HepG2 (cell line): Measurements from ENCODE around the gene RGL3. TPM values are rescaled to one million over a fixed set of nuclear protein-coding genes. Genes with fewer than 3 reads are reported as not detected.

Experiments used
- AGO2 ChIP-seq: fragments of 200-400 bp; formaldehyde crosslinking; optimal IDR thresholded peaks from 2 replicates; pipeline ENCODE3; 2017; ENCODE audit warnings: mild to moderate bottlenecking, low read depth, low read length, moderate library complexity
- CHD2 ChIP-seq: IDR thresholded peaks from 2 replicates; pipeline ENCODE4 v1.6.1; 2011; ENCODE audit warnings: low read depth, low read length, improper control_type of control experiment
- FIP1L1 ChIP-seq: fragments of 200-400 bp; formaldehyde crosslinking; IDR thresholded peaks from 2 replicates; pipeline ENCODE4 v1.6.1; 2018; ENCODE audit warnings: low read depth, mild to moderate bottlenecking, low read length, moderate library complexity, borderline replicate concordance; ENCODE audit not compliant: insufficient read depth
- FOXK1 ChIP-seq: sonication (generic); formaldehyde crosslinking; IDR thresholded peaks from 2 replicates; pipeline ENCODE4 v1.4.0; 2020; ENCODE audit warnings: low read depth, missing genetic modification reagents, borderline replicate concordance
- HCFC1 ChIP-seq: fragments of 150-350 bp; IDR thresholded peaks from 2 replicates; pipeline ENCODE4 v1.6.1; 2014; ENCODE audit warnings: low read depth, low read length
- JUN ChIP-seq: sonication (generic); formaldehyde crosslinking; IDR thresholded peaks from 2 replicates; pipeline ENCODE4 v1.4.0; 2020; ENCODE audit warnings: mild to moderate bottlenecking, missing genetic modification reagents
- MZF1 ChIP-seq: sonication (generic); formaldehyde crosslinking; IDR thresholded peaks from 2 replicates; pipeline ENCODE4 v1.8.1; 2023; ENCODE audit warnings: mild to moderate bottlenecking, missing genetic modification reagents, borderline replicate concordance
- SALL2 ChIP-seq: sonication (generic); formaldehyde crosslinking; IDR thresholded peaks from 2 replicates; pipeline ENCODE4 v1.8.1; 2023; ENCODE audit warnings: mild to moderate bottlenecking, missing genetic modification reagents, inconsistent platforms
- SCMH1 ChIP-seq: sonication (generic); formaldehyde crosslinking; IDR thresholded peaks from 2 replicates; pipeline ENCODE4 v1.9.0; 2021; ENCODE audit warnings: missing genetic modification reagents, mild to moderate bottlenecking, borderline replicate concordance
- TERF1 ChIP-seq: sonication (generic); formaldehyde crosslinking; IDR thresholded peaks from 2 replicates; pipeline ENCODE4 v1.8.0; 2022; ENCODE audit warnings: mild to moderate bottlenecking, missing genetic modification reagents, moderate library complexity
- UBTF ChIP-seq: sonication (generic); formaldehyde crosslinking; IDR thresholded peaks from 2 replicates; pipeline ENCODE4 v1.4.0; 2020; ENCODE audit warnings: mild to moderate bottlenecking, missing genetic modification reagents
- ZFAT ChIP-seq: sonication (generic); formaldehyde crosslinking; conservative IDR thresholded peaks from 2 replicates; pipeline ENCODE4 v1.8.1; 2023; ENCODE audit warnings: missing genetic modification reagents, inconsistent platforms
- ZKSCAN5 ChIP-seq: sonication (generic); formaldehyde crosslinking; IDR thresholded peaks from 2 replicates; pipeline ENCODE4 v1.5.1; 2020; ENCODE audit warnings: mild to moderate bottlenecking, missing genetic modification reagents
- ZMAT3 ChIP-seq: sonication (generic); formaldehyde crosslinking; conservative IDR thresholded peaks from 2 replicates; pipeline ENCODE4 v1.7.0; 2021; ENCODE audit warnings: missing genetic modification reagents
- ZNF12 ChIP-seq: sonication (generic); formaldehyde crosslinking; IDR thresholded peaks from 2 replicates; pipeline ENCODE4 v1.5.0; 2020; ENCODE audit warnings: missing genetic modification reagents
- ZNF44 ChIP-seq: sonication (generic); formaldehyde crosslinking; IDR thresholded peaks from 2 replicates; pipeline ENCODE4 v1.5.1; 2020; ENCODE audit warnings: mild to moderate bottlenecking, missing genetic modification reagents
- ZNF724P ChIP-seq: sonication (generic); formaldehyde crosslinking; IDR thresholded peaks from 2 replicates; pipeline ENCODE4 v1.8.0; 2022; ENCODE audit warnings: missing genetic modification reagents, borderline replicate concordance
- ZSCAN22 ChIP-seq: sonication (generic); formaldehyde crosslinking; IDR thresholded peaks from 2 replicates; pipeline ENCODE4 v1.4.0; 2020; ENCODE audit warnings: mild to moderate bottlenecking, missing genetic modification reagents
- polyA plus RNA-seq, 8 experiments: library from polyadenylated mRNA; depleted of rRNA in 3 of 8; stranded (reverse) in 7 of 8; unstranded in 1 of 8; fragments of >200 nt; fragmentation: Illumina TruSeq in 4 of 8; extraction: Trizol in 4 of 8; gene quantifications; 2 replicates each; pipeline versions ENCODE4 v1.2.1 to v1.2.3, GENCODE V29; 2011 to 2016; ENCODE audit warnings: low read depth in 4 of 8, missing spikeins in 1 of 8, mixed read lengths in 1 of 8; ENCODE audit not compliant: insufficient read depth in 1 of 8
- total RNA-seq, 5 experiments: library from RNA; depleted of rRNA; stranded (reverse); fragments of >200 nt; fragmentation: Illumina TruSeq; extraction: Trizol; gene quantifications; 2 replicates each; pipeline ENCODE4 v1.2.3, GENCODE V29; 2016; ENCODE audit warnings: low read depth in 1 of 5
- TF ChIP-seq, protein P1 (sequence below): sonication (generic); formaldehyde crosslinking; IDR thresholded peaks from 2 replicates; pipeline ENCODE4 v1.5.0; 2020; ENCODE audit warnings: mild to moderate bottlenecking, missing genetic modification reagents, borderline replicate concordance

Gene RGL3
- total and polyA plus RNA-seq, 2 of the 13 experiments (the other 11 are each of a cell fraction or from before 2014, with no cell fraction given), result 4.2 to 7.6 TPM

DNA sequence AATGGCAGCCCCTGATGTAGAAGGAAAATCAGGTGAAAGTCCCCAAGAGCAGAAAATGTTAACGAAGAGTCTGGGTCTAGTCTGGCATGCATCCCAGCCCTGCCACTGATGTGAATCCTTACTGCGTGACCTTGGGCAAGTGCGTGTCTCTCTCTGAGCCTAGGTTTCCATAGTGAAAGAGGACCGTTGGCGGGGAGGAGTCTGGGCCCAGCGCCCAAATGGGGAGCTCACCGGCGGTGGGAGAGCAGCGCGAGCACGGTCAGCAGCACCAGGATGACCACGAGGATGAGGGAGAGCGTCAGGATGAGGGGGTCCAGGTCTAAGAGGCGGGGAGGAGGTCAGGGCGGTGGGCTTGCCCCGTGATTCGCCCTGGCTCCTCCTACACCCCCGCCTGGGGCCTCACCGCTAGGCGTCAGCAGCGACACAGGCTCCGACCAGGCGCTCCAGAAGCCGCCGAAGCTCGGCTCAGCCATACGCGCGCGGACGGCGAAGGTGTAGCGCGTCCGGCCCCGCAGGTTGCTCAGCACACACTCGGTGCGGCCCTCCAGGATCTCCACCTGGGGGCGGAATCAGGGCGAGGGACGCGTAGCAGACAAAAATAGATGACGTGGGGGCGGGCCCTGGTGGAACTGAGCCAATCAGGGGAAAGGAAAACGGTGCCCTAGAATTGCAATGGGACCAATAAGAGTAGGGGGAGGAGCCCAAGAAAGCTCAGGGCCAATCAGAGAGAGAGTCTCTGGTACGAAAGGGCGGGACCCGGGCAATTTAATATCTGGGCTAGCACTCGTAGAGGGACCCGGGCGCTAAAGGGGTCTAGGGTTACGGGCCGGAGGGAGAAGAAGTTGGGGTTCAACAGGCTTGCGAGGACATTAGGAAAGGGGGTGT, 38.2 kb downstream of the RGL3 start (continued):
- TF ChIP-seq SALL2 (CRISPR knock-in tag) (no peak), MZF1 (CRISPR knock-in tag) (no peak), UBTF (CRISPR knock-in tag) (peak; percentile 93), SCMH1 (CRISPR knock-in tag) (no peak), HCFC1 (0 out of 2 replicates have a peak, but pooled peaks have one; percentile 19), ZMAT3 (CRISPR knock-in tag) (0 out of 2 replicates have a peak, but pooled peaks have one; percentile 26), JUN (0 out of 2 replicates have a peak, but pooled peaks have one; percentile 19), ZNF44 (CRISPR knock-in tag) (no peak), AGO2 (peak; percentile 43), CHD2 (no peak), FOXK1 (CRISPR knock-in tag) (peak; percentile 58; the same call in 1 of the 2 replicates), ZNF724P (peak; percentile 63), ZNF12 (CRISPR knock-in tag) (0 out of 2 replicates have a peak, but pooled peaks have one; percentile 47), TERF1 (CRISPR knock-in tag) (no peak), FIP1L1 (no peak), ZFAT (CRISPR knock-in tag) (no peak), ZSCAN22 (CRISPR knock-in tag) (no peak), ZKSCAN5 (CRISPR knock-in tag) (no peak)
- TF ChIP-seq, protein P1, sequence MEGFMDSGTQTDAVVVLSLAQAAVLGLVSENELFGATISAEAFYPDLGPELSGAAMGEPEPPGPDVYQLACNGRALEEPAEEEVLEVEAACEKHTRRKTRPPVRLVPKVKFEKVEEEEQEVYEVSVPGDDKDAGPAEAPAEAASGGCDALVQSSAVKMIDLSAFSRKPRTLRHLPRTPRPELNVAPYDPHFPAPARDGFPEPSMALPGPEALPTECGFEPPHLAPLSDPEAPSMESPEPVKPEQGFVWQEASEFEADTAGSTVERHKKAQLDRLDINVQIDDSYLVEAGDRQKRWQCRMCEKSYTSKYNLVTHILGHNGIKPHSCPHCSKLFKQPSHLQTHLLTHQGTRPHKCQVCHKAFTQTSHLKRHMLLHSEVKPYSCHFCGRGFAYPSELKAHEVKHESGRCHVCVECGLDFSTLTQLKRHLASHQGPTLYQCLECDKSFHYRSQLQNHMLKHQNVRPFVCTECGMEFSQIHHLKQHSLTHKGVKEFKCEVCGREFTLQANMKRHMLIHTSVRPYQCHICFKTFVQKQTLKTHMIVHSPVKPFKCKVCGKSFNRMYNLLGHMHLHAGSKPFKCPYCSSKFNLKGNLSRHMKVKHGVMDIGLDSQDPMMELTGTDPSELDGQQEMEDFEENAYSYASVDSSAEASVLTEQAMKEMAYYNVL (CRISPR knock-in tag), result peak; percentile 31; the same call in 1 of the 2 replicates
